NCI-H2029 (cell line): ENCODE data around the gene CPA4.
"Not testable (repeated sequence)": the region's sequence is repeated elsewhere in the genome, so short reads cannot be mapped to it uniquely, and the experiment has no call there.

Source experiments
- DNase-seq: peaks from one replicate; lab custom pipeline; 2025; lab: John Stamatoyannopoulos, UW

CPA4 gene, protein sequence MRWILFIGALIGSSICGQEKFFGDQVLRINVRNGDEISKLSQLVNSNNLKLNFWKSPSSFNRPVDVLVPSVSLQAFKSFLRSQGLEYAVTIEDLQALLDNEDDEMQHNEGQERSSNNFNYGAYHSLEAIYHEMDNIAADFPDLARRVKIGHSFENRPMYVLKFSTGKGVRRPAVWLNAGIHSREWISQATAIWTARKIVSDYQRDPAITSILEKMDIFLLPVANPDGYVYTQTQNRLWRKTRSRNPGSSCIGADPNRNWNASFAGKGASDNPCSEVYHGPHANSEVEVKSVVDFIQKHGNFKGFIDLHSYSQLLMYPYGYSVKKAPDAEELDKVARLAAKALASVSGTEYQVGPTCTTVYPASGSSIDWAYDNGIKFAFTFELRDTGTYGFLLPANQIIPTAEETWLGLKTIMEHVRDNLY

DNA sequence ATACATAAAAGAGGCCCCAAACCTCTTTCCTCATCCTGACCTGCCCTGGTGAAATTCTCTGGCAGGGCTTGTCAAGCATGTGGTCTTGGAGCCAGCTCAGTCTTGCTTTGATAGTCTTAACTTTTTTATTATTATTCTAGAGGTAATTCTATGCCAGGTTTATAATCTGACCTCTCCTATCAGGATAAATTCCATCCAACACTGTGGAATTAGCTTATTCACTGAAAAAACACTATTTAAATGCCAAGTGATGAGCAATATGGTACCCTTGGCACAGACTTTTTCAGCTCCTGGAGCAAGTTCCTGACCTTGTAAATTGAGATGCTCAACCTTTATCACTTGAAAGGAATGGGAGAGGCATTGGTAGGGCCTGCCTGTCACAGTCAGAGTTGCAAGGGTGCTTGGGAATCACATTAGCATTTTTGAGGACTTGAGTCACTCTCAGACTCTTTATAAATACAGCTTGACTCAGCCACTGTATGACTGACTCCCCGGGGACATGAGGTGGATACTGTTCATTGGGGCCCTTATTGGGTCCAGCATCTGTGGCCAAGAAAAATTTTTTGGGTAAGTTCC lies at the start of gene CPA4:
TSS of gene CPA4 (plus strand) at position 480 of the 576 bp plus-strand sequence. CDS start at position 500, 20 bp downstream.
- no peak for DNase-seq

DNA sequence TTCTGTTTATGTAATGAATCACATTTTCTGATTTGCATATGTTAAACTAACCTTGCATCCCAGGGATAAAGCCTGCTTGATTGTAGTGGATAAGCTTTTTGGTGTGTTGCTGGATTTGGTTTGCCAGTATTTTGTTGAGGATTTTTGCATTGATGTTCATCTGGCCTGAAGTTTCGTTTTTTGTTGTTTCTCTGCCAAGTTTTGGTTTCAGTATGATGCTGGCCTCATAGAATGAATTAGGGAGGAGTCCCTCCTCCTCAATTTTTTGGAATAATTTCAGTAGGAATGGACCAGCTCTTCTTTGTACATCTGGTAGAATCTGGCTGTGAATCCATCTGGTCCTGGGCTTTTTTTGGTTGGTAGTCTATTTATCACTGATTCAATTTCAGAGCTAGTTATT lies 49.5 kb upstream of the CPA4 start:
- DNase-seq: peak; percentile 2

DNA sequence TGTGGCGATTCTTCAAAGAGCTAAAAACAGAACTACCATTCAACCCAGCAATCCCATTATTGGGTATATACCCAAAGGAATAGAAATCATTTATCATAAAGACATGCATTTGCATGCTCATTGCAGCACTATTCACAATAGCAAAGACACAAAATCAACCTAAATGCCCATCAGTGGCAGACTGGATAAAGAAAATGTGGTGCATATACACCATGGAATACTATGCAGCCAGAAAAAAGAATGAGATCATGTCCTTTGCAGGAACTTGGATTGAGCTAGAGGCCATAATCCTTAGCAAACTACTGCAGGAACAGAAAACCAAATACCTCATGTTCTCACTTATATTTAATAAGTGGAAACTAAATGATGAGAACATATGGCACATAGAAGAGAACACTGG lies 46.5 kb upstream of the CPA4 start:
- not testable (repeated sequence) for DNase-seq

DNA sequence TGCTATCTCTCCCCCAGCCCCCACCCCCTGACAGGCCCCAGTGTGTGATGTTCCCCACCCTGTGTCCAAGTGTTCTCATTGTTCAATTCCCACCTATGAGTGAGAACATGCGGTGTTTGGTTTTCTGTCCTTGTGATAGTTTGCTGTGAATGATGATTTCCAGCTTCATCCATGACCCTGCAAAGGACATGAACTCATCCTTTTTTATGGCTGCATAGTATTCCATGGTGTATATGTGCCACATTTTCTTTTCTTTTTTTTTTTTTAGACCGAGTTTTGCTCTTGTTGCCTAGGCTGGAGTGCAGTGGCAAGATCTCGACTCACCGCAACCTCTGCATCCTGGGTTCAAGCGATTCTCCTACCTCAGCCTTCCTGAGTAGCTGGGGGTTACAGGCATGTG lies 44.1 kb upstream of the CPA4 start:
- DNase-seq: not testable (repeated sequence)

DNA sequence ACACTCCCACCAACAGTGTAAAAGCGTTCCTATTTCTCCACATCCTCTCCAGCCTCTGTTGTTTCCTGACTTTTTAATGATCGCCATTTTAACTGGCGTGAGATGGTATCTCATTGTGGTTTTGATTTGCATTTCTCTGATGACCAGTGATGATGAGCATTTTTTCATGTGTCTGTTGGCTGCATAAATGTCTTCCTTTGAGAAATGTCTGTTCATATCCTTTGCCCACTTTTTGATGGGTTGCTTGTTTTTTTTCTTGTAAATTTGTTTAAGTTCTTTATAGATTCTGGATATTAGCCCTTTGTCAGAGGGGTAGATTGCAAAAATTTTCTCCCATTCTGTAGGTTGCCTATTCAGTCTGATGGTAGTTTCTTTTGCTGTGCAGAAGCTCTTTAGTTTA lies 43.3 kb upstream of the CPA4 start:
- not testable (repeated sequence) for DNase-seq

DNA sequence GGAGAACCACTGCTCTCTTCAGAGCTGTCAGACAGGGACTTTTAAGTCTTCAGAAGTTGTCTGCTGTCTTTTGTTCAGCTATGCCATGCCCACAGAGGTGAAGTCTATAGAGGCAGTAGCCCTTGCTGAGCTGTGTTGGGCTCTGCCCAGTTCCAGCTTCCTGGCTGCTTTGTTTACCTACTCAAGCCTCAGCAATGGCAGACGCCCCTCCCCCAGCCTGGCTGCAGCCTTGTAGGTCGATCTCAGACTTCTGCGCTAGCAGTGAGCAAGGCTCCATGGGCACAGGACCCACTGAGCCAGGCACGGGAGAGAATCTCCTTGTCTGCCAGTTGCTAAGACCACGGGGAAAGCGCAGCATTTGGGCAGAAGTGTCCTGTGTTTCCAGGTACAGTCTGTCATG lies 38.4 kb upstream of the CPA4 start:
- DNase-seq: no peak

DNA sequence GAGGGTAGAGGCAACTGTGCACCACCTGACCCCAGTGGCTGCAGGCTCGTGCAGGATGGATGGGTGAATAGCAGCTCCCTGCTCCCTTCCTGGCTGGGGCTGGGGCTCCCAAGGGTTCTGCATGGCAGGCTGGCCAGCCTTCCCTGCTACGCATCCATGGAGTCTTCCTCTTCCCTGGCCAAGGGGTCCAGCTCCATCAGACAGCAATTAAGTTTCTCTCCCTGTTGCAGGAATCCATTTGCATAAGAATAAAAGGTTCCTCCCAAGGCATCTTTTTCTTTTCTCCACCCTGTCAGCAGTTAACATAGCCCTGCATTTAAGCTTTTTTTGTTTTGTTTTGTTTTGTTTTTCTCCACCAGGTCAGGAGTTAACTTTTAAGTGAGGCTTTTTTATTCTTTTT lies 36.3 kb upstream of the CPA4 start:
- DNase-seq: no peak

DNA sequence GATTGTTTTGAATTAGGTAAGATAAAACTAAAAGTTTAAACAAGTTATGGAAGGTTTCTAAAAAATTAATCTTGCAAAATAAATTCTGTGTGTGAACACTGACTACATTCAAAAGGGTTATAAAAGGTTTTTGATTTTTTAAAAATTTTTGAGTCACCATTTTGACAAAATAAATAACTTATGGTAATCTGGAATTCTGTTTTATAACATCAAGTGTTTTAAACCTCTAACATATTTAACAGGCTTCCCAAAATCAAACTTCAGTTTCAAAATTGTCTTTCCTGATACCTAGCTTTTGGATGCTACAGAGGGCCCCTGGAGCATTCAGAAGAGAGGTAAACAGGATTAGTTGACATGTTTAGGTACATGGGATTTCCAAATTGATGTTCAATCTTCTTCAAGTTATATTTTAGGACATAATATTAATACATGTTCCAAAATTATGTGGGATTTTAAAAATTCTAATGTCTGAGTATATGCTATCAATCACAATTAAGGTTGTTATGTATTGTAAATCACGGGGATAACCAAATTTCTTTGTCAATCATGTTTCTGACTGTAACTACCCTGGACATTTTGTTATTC lies 34.4 kb upstream of the CPA4 start:
- DNase-seq: no peak

DNA sequence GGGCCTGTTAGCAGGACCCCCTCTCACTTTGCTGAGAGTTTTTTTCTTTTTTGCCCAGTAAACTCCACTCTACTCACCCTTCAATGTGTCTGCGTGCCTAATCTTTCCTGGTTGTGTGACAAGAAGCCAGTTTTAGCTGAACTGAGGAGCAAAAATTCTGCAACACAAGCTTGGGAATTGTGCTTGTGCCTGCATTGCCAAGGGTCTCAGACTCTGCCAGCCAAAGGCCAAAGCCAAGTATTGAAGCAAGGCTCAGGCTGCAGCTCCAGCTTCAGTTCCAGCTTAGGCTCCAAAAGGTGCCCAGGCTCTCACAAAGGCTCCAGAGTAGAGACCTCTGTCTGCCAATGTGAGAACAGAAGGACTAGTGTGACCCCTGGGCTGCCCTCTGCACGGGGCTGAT lies 30.5 kb upstream of the CPA4 start:
- DNase-seq: no peak

DNA sequence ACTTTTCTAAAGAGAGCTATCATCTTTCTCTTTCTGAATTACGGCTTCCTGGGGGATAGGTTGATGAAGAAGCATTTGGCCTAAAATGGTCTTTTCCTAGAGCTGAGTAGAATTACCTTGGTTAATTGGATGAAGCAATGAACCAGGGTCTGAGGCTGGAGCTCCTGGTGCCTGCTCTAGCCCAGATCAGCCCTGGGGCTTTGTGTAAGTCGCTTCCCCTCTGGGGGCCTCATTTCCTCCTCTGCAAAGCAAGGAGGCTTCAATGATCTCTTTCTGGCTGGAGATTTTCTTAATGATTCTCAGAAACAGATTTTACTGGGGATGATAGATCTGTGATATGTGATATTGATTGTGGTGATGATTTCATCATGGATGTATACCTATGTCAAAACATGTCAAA lies 29.8 kb upstream of the CPA4 start:
- DNase-seq: no peak

DNA sequence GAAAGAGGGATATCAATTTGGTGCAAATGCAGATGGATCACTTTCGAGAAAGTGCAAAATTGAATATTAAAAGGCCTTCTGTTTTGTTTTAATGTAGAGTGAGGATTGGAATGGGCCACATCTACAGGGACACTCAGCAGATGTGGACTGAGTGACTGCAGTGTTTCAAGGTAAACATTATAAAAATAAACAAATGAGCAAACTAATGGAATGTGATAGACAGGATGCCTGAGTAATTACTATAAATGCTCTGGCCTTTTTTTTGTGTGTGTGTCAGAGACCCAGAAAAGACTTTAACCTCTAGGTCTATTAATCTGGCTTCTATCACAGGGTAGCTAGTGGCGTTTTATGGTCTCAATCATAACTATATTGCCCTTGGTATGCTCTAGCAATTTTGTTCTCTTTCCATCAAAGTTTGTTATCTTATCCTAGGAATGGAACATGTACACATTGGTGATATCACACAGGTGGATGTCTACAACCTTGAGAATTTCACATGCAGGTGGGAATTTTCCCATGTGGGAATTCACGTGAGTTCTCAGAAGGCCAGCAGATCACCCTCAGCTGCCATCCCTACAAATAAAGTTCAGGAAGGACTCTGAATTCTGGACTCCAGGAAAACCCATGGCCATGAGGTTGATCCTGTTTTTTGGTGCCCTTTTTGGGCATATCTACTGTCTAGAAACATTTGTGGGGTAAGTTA lies 26.6 kb upstream of the CPA4 start, which contains the start of gene CPA2:
TSS of gene CPA2 (plus strand) at position 606 of the 703 bp plus-strand sequence. CDS start at position 625, 19 bp downstream.
- DNase-seq: no peak

DNA sequence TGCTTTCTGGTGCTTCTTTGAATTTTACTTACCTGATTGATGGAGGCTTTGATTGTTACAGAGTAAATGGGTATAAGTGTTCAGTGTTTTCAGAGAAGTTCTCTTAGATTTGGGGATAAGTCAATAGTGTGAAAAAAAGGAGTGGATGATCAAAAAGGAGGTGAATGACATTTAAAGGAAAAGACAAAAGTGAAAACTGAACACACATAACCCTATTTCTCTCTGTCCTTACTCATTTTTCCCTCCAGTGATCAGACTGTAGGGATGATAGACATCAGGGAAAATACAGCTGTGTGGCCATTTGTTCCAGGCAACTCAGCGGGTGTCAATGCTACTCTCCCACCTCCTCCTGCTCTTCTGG lies 26.0 kb upstream of the CPA4 start:
- no peak for DNase-seq

DNA sequence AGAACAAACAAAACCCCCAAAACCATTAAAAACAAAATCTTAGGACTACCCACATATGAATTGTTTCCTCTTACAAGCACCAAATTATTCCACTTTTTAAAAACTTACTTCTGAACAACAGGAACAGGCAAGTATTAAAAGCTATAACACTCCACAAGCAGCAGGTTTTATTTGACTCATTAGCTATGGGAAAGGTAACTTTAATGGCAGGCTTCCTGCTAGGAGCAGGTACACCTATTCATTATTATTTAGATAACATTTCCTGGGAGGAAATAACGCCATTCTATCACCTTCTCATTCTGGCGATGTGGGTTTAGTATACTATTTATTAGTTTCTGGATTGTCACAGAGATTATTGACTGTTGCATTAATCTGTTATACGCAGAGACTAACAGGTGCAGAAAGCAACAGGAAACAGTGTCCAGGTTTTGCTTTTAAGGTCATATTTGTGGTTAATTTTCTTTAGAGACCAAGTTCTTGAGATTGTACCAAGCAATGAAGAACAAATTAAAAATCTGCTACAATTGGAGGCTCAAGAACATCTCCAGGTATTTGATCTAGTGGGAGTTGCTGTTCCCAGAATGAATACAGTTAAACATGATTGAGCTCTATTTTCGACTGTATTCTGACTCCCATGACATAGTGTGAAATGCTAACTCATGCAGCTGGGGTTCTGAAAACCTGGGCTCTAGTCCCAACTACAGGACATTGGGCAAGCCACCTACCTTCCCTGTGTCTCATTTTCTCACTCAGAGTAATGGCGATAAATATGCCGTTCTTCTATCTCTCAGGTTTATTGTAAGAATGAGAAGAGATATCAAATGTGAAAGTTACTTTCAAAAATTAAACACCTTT lies 24.3 kb upstream of the CPA4 start:
- no peak for DNase-seq

DNA sequence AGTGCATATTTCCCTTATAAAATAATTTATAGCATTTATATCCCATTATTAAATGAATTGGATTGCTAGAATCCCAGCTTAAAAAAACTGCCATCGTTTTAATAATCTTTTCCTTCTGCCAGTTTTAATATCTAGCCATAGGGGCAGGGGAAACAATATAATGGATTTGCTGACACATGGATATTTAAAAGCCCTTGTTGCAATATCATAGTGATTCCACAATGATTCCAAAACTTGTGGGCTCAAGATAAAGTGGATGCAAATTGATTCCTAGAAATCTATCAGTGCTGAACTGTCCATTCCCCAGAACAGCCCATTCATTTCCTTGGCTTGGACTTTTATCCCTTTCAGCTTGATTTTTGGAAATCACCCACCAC lies 23.7 kb upstream of the CPA4 start:
- no peak for DNase-seq

DNA sequence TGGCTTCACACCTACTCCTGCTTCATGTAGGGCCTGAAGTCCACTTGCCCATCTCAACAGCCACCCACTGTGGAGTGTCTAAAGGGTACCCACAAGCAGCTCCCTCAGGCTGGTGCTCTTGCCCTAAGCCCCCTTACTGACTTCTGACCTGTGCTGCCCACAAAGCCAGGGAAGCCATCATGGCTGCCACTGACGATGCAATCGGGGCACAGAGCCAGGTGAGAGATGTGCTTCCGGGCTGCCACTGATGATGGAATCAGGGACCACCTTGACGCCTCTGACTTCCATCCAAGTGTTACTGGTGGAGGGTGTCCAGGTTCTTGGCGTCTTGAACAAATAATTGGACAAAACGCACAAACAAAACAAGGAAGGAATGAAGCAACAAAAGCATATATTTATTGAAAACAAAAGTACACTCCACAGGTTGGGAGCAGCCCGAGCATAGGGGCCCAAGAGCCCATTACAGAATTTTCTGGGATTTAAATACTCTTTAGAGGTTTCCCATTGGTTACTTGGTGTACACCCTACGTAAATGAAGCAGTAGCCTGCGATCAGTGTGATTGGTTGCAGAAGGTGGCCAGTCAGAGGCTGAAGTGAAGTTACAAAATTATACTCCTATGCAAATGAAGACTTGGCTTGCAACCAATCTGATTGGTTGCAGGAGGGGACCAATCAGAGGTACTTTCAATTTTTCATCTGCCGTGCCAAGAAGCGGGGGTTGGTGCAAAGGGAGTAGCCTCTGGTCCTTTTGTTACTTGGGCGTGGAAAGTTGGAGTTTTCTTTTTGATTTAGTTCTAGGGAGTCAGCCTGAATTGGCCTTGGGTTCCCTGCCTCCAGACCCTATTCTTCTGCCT lies 21.8 kb upstream of the CPA4 start:
- DNase-seq: no peak

DNA sequence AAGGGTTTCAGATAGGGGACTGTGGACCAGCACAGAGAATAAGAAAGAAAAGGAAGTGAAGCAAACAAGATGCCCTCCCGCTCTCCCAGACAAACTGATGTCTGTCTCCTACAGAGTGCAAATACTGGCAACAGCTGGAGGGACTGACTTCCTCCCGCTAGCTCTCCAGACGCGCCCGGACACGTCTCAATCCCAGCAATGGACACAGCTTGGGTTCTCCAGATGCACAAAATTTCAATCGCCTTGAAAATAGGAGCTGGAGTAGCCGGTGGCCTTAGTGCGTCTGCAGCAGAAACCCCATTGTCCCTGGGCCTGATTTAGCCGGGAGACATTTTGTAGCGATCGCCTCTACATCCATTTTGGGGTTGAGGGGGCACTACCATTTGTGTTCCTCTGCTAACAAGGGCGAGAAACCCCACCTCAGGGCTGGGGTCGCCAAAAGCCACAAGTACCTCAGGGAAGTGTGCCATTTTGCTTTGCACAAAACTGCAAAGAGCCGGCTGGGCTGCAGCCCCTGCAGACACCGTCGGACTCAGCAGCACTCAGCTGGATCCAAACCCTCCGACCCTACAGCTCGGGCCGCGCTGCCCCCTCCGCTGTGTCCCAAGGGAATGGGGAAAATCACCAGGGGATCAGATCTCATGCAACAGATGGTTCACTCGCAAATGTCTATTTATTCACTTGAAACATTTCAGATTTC lies 20.4 kb upstream of the CPA4 start:
- DNase-seq: no peak

DNA sequence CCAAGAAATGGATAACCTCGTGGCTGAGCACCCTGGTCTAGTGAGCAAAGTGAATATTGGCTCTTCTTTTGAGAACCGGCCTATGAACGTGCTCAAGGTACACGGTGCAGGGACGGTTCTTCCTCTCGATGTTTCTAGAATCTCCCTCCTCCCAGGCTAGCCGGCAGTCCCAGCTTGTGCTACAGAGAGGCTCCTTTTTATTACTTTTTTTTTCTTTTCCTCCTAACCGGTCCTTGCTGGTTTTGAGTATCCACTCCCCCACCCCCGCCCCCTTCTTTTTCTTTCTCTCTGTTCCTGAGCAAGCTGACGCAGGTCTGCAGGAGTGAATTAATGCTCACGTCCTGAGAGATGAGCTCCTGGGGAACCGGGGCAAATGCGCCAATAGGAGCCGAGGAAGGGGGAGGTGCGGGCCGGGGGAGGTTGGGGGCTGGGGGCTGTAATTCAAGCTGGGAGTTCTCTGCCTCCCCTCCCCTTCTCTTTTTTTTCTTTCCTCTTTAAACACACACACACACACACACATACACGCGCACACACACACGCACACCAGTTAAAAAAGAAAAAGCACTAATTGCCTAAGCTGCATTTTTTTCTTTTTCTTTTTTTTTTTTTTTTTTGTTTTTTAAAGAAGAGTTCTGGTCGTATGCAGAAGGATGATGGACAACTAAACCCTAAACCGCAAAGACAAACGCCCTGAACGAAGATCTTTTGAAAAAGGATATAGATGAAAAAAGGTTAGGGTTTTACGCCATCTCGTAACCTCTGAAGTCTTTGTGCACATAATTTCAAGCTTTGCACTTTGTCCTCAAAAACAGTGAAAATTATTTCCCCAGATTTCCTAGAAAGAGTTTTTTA lies 19.7 kb upstream of the CPA4 start:
- peak; percentile 24 for DNase-seq

DNA sequence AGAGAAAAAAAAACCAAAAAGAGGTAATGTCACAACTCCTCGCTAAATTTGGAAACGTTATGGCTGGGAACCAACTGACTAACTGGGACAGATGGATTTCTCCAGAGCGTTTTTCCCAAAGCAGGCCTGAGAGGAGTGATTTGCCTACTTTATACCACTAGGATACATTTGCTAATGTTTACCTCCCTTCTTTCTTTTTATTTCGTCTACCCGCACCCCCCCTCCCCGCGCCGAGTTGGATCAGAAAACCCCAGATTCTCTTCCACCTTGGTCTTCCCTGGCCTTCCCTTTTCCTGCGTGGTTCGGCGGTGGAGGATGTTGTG lies 19.1 kb upstream of the CPA4 start:
- no peak for DNase-seq

DNA sequence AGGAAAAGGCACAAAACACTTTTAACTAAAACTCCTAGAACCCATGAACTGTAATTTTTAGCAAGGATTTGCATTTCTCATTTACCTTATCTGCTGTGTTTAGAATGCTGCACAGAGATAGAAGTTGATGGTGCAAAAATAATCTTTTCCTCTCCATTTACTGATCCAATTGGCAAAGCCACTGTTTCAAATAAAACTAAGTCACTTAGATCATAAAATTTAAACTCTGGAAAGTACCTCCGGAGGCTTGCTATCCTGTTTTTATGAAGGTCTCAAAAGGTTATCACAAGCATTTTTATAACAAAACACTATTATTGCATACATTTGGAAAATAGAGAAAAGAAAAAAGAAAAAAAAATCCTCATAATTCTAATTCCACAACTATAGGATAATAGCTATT lies 18.7 kb upstream of the CPA4 start:
- no peak for DNase-seq
